HG02798 (cell line): Measurements from ENCODE around the gene POM121L2.

Experiments used
- ATAC-seq: cut with Tn5 transposase; IDR thresholded peaks from one replicate; pipeline ENCODE4 v1.9.1; 2021; ENCODE audit warnings: mild to moderate bottlenecking; ENCODE audit not compliant: unreplicated experiment, poor library complexity

Gene POM121L2

GRCh38 chr6:27295301-27296079 is 16.6 kb downstream of the POM121L2 start:
- ATAC-seq: no peak

DNA sequence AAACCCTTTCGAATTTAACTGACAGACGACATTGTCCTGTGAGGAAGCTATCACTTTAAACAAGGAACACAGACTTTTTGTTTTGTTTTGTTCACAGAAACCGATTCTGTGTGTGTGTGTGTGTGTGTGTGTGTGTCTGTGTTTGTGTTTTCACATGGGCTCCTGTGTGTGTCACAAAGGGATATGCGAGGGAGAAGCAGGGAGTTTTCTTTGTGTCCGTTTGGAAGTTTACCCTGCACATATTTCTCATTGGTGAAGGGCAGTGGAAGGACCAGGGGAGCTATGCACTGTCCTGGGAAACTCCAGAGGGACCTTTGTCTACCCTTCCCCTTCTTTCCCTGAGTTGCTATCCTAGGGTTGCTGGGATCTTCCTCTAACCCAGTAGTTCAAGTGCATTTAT is 17.7 kb downstream of the POM121L2 start:
- no peak for ATAC-seq

DNA sequence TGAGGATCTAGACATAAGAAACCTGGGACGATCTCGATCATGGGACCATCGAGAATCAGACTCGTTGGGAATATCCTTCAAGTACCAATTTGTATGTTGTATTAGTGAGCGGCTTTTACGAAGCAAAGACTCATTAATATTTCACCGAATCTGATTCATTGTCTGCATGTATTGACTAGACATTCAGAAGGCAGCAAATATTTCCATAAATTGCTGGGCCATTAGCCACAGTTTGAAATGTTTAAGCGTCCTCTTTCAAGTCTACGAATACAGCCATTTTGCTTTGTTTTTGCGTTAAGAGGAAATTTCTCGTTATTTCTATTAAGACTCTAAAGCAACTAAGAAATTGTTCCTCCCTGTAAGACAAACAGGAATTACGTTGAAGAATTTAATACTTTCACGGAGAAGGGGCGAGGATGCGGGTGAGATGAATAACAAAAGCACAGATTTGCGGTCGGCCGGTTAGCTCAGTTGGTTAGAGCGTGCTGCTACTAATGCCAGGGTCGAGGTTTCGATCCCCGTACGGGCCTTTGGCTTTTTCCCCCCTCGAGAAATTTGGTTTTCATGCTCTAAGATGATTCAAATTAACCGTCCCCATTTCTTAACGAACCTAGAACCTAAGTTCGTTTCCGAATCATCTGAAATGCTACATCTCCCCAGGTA is 18.5 kb downstream of the POM121L2 start:
- no peak for ATAC-seq

- ATAC-seq: no peak
These were observed 21.2 kb downstream of the POM121L2 start for GRCh38 chr6:27290850-27291208.

- no peak for ATAC-seq
These were observed 21.8 kb downstream of the POM121L2 start for GRCh38 chr6:27290065-27290849.

GRCh38 chr6:27288136-27289044 is 23.7 kb downstream of the POM121L2 start:
- no peak for ATAC-seq

DNA sequence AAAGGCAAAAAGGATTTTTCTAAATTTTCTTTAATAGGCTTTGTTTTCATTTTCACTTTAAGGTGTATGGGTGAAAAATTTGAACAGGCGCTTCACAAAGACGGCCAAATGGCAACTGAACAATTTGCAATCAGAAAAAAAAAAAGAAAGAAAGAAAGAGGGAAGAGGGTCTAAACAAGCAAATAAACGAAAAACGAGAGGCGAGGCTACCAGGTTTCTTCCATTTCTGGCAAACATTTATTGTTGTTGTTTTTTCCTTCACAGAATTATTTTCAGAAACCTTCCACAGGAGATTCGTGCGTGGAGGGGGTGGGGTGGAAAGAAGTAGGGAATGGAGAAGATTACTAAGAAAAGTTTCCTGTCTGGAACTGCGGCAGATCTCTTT is 24.3 kb downstream of the POM121L2 start:
- no peak for ATAC-seq

GRCh38 chr6:27286141-27286540 is 25.9 kb downstream of the POM121L2 start:
- no peak for ATAC-seq

GRCh38 chr6:27283279-27283678 is 28.8 kb downstream of the POM121L2 start:
- no peak for ATAC-seq

DNA sequence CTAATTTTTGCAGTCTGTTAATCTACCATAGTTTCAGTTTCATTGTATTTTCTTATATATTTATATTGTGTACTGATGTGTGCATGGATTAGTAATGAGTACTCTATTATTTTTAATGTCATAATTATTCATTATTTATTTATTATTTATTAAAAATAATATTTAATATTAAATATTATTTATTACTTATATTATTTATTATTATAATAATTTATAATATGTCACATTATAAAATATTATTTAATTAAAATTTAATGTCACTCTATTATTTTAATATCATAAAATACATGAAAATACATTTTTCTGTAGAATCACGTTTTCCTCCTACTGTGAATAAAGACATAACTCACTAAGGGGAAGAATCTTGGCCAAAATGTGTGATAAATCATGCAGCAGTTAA is 30.5 kb downstream of the POM121L2 start:
- no peak for ATAC-seq

DNA sequence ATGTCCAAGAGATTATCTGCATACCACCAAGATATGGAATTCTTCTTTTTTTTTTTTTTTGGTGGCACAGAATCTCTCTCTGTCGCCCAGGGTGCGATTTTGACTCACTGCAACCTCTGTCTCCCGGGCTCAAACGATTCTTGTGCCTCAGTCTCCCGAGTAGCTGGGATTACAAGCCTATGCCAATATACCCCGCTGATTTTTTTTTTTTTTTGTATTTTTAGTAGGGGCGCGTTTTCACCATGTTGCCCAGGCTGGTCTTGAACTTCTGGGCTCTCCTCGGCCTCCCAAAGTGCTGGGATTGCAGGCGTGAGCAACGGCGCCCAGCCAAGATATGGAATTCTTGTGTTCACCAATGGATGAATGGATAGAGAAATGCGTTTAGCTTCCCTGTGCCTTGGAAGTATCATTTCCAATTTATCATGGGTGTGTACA is 31.0 kb downstream of the POM121L2 start:
- ATAC-seq: no peak

DNA sequence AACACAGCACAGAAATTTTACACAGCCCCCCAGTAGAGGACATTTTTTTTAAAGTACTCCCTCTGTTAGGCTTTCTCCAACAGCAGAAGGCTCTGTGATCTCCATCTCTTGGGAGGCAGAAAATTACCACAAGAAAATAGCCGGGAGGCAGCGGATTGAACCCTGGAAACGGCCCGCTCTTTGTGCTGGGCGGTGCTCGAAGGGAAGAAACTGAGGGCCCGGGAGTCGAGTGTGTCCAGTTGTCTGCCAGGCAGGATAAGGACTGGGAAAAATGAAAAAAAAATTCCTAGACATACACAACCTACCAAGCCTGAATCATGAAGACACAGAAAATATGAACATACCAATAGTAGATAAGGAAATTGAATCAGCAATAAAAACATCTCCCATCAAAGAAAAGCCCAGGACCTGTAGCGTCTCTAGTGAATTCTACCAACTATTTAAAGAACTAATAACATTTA is 31.5 kb downstream of the POM121L2 start:
- no peak for ATAC-seq

GRCh38 chr6:27280064-27280539 is 32.0 kb downstream of the POM121L2 start:
- peak; percentile 35 for ATAC-seq

GRCh38 chr6:27279513-27280063 is 32.5 kb downstream of the POM121L2 start:
- ATAC-seq: peak; percentile 16

DNA sequence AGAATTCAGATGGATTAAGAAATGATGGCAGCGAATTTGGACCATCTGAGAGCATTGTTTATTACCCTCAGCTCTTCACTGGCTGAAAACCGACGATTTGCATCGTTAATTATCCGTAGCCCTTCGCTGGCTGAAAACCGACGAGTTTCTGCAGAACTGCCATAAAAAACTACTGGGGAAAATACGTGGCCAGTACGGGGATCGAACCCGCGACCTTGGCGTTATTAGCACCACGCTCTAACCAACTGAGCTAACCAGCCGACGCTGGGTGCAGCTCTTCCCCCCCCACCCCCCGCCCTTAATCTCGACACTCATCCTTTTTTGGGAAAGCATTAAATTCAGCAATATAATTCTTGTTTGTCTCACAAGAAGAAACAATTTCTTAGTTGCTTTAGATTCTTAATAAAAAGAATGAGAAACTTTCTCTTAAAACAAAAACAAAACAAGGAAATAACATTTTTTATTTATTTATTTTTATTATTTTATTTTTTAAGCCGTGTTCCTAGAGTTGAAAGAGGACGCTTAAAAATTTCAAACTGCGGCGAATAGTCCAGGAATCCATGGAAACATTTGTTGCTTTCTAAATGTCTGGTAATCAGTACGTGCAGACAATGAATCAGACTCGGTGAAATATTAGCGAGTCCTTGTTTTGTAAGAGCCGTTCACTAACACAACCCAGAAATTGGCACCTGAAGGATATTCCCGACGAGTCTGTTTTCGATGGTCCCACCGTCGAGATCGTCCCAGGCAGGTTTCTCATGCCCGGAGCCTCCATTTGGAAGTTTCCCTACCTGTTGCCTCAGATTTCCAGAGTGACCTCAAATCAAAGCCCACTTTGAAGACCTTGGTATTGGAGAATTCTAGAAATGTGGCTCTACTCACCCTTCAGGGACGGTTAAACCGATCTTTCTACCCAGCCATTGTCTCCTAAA is 36.8 kb downstream of the POM121L2 start:
- no peak for ATAC-seq

DNA sequence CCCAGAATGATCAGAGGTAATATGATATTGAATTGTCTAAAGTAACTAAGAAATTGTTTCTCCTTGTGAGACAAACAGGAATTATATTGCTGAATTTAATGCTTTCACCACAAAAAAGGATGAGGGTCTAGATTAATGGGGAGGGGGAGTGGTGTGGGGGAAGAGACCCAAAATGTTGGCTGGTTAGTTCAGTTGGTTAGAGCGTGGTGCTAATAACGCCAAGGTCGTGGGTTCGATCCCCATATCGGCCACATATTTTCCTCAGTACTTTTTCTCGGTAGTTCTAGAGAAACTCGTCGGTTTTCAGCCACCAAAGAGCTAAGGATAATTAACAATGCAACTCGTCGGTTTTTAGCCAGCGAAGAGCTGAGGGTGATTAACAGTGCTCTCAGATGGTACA is 38.3 kb downstream of the POM121L2 start:
- ATAC-seq: no peak

DNA sequence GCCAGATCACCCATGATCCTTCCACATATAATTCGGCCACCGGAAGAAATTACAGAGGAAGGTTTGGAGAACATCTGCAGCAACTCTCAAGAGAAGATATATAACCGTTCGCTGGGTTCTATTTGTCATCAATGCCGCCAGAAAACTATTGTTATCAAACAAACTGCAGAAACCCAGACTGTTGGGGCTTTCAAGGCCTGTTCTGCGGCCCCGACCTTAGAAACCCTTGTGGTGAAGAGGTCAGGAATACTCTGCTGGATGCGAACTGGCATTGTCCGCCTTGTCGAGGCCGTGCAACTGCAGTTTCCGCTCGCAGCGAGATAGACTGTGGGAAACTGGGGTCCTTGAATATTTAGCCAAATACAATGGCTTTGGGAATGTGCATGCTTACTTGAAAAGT is 43.3 kb downstream of the POM121L2 start:
- ATAC-seq: no peak

DNA sequence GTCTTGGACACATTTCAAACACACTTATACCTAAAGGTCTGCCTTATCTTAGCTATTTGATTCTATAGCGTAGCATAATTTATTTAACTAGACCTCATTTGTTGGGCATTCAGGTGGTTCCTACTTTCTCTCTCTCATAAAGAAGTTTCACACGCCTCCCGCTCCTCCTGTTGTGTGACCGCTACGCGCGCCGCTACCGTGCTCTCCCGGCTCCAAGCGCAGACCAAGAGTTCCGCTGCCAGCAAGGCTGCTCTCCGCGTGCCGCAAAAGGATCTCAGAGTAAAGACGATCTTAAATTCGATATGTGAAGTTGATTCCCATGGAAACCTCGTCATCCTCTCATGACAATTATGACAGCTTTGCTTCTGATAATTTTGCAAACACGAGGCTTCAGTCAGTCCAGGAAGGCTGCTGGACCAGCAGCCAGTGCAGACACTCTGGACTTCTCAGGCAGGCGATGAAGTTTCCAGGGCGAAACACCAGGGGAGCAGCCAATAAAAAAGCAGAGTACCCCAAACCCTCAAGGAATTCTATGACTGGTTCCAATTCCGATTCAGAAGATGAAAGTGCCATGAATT is 44.1 kb downstream of the POM121L2 start:
- no peak for ATAC-seq
